A549 treated with AZD9567 at 1 μM for 4 hours (cell line): Measurements from ENCODE around the gene EID1. TPM values are rescaled to one million over a fixed set of nuclear protein-coding genes. Genes with fewer than 3 reads are reported as not detected.

Experiments used
- total RNA-seq: library from RNA; stranded (reverse); fragments of 200-300 nt; extraction: Qiagen RNA extraction; gene quantifications from 5 replicates; pipeline ENCODE4 v1.2.3, GENCODE V29; 2022; ENCODE audit not compliant: insufficient read depth

The EID1 gene
- 96.7 to 110 TPM (median 104 TPM) in 5 replicates for total RNA-seq

DNA sequence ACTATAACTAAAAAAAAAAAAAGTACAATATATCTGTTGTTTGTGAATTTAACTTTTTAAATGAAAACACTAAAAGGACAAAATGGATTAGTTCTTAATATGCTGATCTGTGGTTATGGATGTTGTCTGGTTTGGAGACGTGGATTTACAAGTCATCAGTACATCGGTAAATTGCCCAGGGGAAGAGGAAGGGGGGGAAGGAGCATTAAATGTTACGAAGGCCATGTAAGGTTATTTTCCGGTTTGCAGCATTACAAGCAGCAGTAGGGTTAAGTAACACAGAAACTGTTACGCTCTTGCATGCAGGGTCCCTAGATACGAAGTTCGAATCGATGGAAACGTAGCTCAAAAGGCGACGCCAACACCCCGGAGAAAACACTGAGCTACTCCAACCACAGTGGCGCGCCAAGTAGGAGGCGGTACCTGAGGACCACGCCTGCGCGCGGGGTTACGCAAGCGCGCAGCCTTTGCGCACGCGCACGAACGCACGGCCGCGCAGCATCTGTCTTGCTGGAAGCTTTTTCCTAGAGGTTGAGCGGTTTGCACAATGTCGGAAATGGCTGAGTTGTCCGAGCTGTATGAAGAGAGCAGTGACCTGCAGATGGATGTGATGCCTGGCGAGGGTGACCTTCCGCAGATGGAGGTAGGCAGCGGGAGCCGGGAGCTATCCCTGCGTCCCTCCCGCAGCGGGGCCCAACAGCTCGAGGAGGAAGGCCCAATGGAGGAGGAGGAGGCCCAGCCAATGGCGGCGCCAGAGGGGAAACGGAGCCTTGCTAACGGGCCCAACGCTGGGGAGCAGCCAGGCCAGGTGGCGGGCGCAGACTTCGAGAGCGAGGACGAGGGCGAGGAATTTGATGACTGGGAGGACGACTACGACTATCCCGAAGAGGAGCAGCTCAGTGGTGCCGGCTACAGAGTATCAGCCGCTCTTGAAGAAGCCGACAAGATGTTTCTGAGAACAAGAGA is at the start of gene EID1:
EID1 (plus strand) TSS at position 505 of the 966 bp plus-strand sequence; CDS start at position 548, 43 bp downstream.

Other genes with a start within 250 kb of the EID1 start
- 5.9 to 7.8 TPM (median 6.8 TPM) in 5 replicates for gene FBN1, start 232.4 kb upstream of the EID1 start, total RNA-seq
- 2.6 to 25.8 TPM (median 3.9 TPM) in 5 replicates for gene CEP152, start 67.1 kb upstream of the EID1 start, total RNA-seq
- 0.55 to 1.0 TPM (median 0.76 TPM) in 5 replicates for gene SHC4, start 85.8 kb downstream of the EID1 start, total RNA-seq
- gene SECISBP2L, start 168.3 kb downstream of the EID1 start, total RNA-seq, result 5.6 to 8.8 TPM (median 8.3 TPM) in 5 replicates